Glomerular endothelial cell (primary cell): ENCODE data around the gene PRELID3B. TPM values are rescaled to one million over a fixed set of nuclear protein-coding genes. Genes with fewer than 3 reads are reported as not detected.

Experiments used
- total RNA-seq: library from RNA; depleted of rRNA; stranded (reverse); fragments of >200 nt; gene quantifications from 2 replicates; pipeline ENCODE4 v1.2.3, GENCODE V29; 2015

The PRELID3B gene
- total RNA-seq, 1 donor from 2014 or later = 29.5 TPM

Other genes with a start within 250 kb of the PRELID3B start
- gene GNAS-AS1, start 191.9 kb downstream of the PRELID3B start, total RNA-seq = not detected in 2 replicates
- gene GNAS, start 190.1 kb downstream of the PRELID3B start, total RNA-seq = 827 and 1,103 TPM in 2 replicates
- 38.2 and 49.2 TPM in 2 replicates for gene NELFCD, start 61.5 kb downstream of the PRELID3B start, total RNA-seq
- 164 and 252 TPM in 2 replicates for gene CTSZ, start 35.5 kb downstream of the PRELID3B start, total RNA-seq
- gene TUBB1, start 23.4 kb downstream of the PRELID3B start, total RNA-seq = not detected in 2 replicates
- 27.9 and 41.7 TPM in 2 replicates for gene ATP5F1E, start 10.5 kb downstream of the PRELID3B start, total RNA-seq
- gene ZNF831, start 121.0 kb upstream of the PRELID3B start, total RNA-seq = not detected in 2 replicates